Chondrocyte (in vitro differentiated cells): ENCODE results near the gene HELZ. TPM values are rescaled to one million over a fixed set of nuclear protein-coding genes. Genes with fewer than 3 reads are reported as not detected.
"Not testable (repeated sequence)": the region's sequence is repeated elsewhere in the genome, so short reads cannot be mapped to it uniquely, and the experiment has no call there.

ENCODE experiments used
- DNase-seq: peaks from one replicate; pipeline ENCODE4 v3.0.0; 2021; ENCODE audit warnings: mixed read lengths, low spot score
- H3K27ac Mint-ChIP-seq: one replicate; pipeline ENCODE4 v1.8.0; 2021; ENCODE audit warnings: mild to moderate bottlenecking, moderate library complexity, mixed read lengths; ENCODE audit not compliant: unreplicated experiment
- H3K27me3 Mint-ChIP-seq: 2 replicates; pipeline ENCODE4 v1.8.0; 2021; ENCODE audit warnings: low read depth, mixed read lengths
- H3K36me3 Mint-ChIP-seq: 2 replicates; pipeline ENCODE4 v1.8.0; 2021; ENCODE audit warnings: low read depth, mixed read lengths
- H3K4me1 Mint-ChIP-seq: 2 replicates; pipeline ENCODE4 v1.8.0; 2021; ENCODE audit warnings: low read depth, mild to moderate bottlenecking, mixed read lengths
- H3K4me3 Mint-ChIP-seq: one replicate; pipeline ENCODE4 v1.8.0; 2021; ENCODE audit warnings: mild to moderate bottlenecking, moderate library complexity, mixed read lengths; ENCODE audit not compliant: unreplicated experiment
- H3K9me3 Mint-ChIP-seq: 2 replicates; pipeline ENCODE4 v1.8.0; 2021; ENCODE audit warnings: low read depth, mixed read lengths
- total RNA-seq: library from RNA; stranded (reverse); gene quantifications from 3 replicates; pipeline ENCODE4 v1.2.1, GENCODE V29; 2021
- TF ChIP-seq, protein P1 (sequence below): fragments of 200-600 bp; sonication (generic); IDR thresholded peaks from 2 replicates; pipeline ENCODE4 v1.5.0; 2021; ENCODE audit warnings: antibody characterized with exemption, mild to moderate bottlenecking, moderate library complexity

The HELZ gene
- total RNA-seq, 1 donor from 2014 or later = 55.8 TPM

GRCh38 chr17:67041941-67042899, 202.8 kb downstream of the HELZ start:
- Mint-ChIP-seq H3K27me3 (peaks cover 21% of the 10 kb centered on the region), H3K4me3 (no peak overlapping the region), H3K9me3 (no peaks in the 10 kb centered on the region), H3K36me3 (no peaks in the 10 kb centered on the region), H3K27ac (no peak overlapping the region), H3K4me1 (no peaks in the 10 kb centered on the region)
- no peak for DNase-seq
- TF ChIP-seq, protein P1, sequence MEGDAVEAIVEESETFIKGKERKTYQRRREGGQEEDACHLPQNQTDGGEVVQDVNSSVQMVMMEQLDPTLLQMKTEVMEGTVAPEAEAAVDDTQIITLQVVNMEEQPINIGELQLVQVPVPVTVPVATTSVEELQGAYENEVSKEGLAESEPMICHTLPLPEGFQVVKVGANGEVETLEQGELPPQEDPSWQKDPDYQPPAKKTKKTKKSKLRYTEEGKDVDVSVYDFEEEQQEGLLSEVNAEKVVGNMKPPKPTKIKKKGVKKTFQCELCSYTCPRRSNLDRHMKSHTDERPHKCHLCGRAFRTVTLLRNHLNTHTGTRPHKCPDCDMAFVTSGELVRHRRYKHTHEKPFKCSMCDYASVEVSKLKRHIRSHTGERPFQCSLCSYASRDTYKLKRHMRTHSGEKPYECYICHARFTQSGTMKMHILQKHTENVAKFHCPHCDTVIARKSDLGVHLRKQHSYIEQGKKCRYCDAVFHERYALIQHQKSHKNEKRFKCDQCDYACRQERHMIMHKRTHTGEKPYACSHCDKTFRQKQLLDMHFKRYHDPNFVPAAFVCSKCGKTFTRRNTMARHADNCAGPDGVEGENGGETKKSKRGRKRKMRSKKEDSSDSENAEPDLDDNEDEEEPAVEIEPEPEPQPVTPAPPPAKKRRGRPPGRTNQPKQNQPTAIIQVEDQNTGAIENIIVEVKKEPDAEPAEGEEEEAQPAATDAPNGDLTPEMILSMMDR = no peak

GRCh38 chr17:67041531-67041930, 203.5 kb downstream of the HELZ start:
- Mint-ChIP-seq H3K4me1 (no peaks in the 10 kb centered on the region), H3K9me3 (no peaks in the 10 kb centered on the region), H3K27ac (no peak overlapping the region), H3K4me3 (no peak overlapping the region), H3K27me3 (peaks cover 17% of the 10 kb centered on the region), H3K36me3 (no peaks in the 10 kb centered on the region)
- DNase-seq = no peak
- TF ChIP-seq, protein P1 = no peak

DNA sequence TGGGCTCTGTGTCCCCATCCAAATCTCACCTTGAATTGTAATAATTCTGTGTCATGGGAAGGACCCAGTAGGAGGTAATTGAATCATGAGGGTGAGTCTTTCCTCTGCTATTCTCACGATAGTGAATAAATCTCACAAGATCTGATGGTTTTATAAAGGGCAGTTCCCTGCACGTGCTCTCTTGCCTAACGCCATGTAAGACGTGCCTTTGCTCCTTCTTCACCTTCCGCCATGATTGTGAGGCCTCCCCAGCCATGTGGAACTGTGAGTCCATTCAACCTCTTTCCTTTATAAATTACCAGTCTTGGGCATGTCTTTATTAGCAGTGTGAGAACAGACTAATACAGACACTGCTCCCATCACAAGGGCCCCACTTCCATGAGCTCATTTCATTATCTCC, 203.9 kb downstream of the HELZ start:
- H3K9me3 Mint-ChIP-seq, H3K4me3 Mint-ChIP-seq, DNase-seq, H3K36me3 Mint-ChIP-seq, H3K4me1 Mint-ChIP-seq, H3K27ac Mint-ChIP-seq: not testable (repeated sequence)
- peaks cover 18% of the 10 kb centered on the region for H3K27me3 Mint-ChIP-seq

DNA sequence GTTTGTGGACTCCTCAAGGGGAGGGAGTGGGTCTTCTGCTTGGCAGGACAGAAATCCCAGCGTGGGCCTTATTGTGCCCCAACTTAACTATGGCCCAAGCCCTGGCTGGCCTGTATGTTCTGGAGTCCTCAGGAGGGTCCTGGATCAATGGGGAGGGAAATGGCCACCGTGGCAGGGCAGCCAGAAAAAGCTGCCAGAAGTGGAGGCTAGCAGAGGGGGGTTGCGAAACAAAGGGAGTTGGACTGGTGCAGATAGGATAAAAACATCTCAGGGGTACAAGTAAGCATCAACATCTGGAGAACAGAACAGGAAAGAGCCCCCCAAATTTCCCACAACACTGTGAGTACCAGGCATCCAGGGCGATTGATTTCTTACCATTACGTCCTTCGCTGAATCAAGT, 204.3 kb downstream of the HELZ start:
- Mint-ChIP-seq H3K4me1 (no peaks in the 10 kb centered on the region), H3K36me3 (no peaks in the 10 kb centered on the region), H3K27ac (no peak overlapping the region), H3K27me3 (peaks cover 16% of the 10 kb centered on the region), H3K9me3 (no peaks in the 10 kb centered on the region), H3K4me3 (no peak overlapping the region)
- TF ChIP-seq, protein P1 = no peak
- no peak for DNase-seq

DNA sequence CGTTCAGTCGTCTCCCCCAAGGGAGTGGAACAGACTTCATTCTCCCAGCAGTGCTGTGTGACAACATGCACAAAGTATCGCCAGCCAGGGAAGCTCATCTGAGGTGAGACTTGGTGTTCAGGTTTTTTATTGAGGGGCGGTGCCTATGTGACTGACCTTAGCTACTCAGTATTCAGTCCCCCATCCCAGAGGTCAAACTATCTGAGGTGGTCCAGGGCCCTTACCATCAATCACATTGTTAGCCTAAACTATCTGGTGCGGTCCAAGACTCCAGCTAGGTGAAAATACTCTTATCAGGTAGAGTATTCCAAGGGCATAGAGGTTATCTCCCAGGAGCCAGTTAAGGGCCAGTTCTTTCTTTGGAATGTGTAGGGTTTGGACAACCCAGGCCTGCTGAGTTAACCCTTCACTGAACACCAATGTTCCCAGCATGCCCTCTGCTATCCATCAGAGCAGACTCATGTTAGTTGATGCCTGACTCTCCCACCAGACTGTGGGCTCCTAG, 206.1 kb downstream of the HELZ start:
- Mint-ChIP-seq H3K4me1 (no peaks in the 10 kb centered on the region), H3K27me3 (peaks cover 19% of the 10 kb centered on the region), H3K4me3 (no peak overlapping the region), H3K27ac (no peak overlapping the region), H3K9me3 (no peaks in the 10 kb centered on the region), H3K36me3 (no peaks in the 10 kb centered on the region)
- no peak for DNase-seq
- TF ChIP-seq, protein P1 = no peak
